CD14-positive monocyte (primary cell): ENCODE data around the gene COG6. TPM values are rescaled to one million over a fixed set of nuclear protein-coding genes. Genes with fewer than 3 reads are reported as not detected.

Experiments
- DNase-seq, 3 donors: peaks; one replicate each; pipeline ENCODE4 v3.0.0-alpha.2; 2011 to 2022
- H2AFZ ChIP-seq: 2 replicates; pipeline ENCODE4 v1.6.0; 2012; ENCODE audit warnings: mild to moderate bottlenecking, low read depth, low read length, inconsistent platforms; ENCODE audit not compliant: insufficient read depth, poor library complexity, severe bottlenecking
- H3K27ac ChIP-seq, 2 donors: 1 replicate in 1 of 2; 2 replicates in 1 of 2; pipeline ENCODE4 v1.5.1; 2012 to 2013; ENCODE audit warnings: low read length in 2 of 2, control low read depth in 1 of 2, inconsistent platforms in 1 of 2, low read depth in 1 of 2, mild to moderate bottlenecking in 1 of 2
- H3K27me3 ChIP-seq, 2 donors: one replicate each; pipeline versions ENCODE4 v1.6.0 to v1.6.1; 2011 to 2013; ENCODE audit warnings: low read length in 2 of 2; ENCODE audit not compliant: control insufficient read depth in 2 of 2, insufficient read depth in 2 of 2
- H3K36me3 ChIP-seq, 2 donors: replicated peaks in 1 of 2; 1 replicate in 1 of 2; 2 replicates in 1 of 2; pipeline versions ENCODE4 v1.5.1 to v1.6.1; 2012 to 2013; ENCODE audit warnings: low read length in 2 of 2, control low read depth in 1 of 2, inconsistent platforms in 1 of 2, mild to moderate bottlenecking in 1 of 2; ENCODE audit not compliant: insufficient read depth in 2 of 2, control insufficient read depth in 1 of 2
- H3K4me1 ChIP-seq, 2 donors: 1 replicate in 1 of 2; 2 replicates in 1 of 2; pipeline versions ENCODE4 v1.5.1 to v1.6.1; 2012 to 2013; ENCODE audit warnings: low read length in 2 of 2, control low read depth in 1 of 2, inconsistent platforms in 1 of 2, mild to moderate bottlenecking in 1 of 2, moderate library complexity in 1 of 2; ENCODE audit not compliant: insufficient read depth in 2 of 2, control insufficient read depth in 1 of 2
- H3K4me2 ChIP-seq: replicated peaks from 2 replicates; pipeline ENCODE3; 2012; ENCODE audit warnings: low read length, moderate library complexity, mild to moderate bottlenecking; ENCODE audit not compliant: poor library complexity, severe bottlenecking; ENCODE audit errors: extremely low read depth
- H3K4me3 ChIP-seq, 3 experiments: fragments of 200-600 bp in 1 of 3; sonication (generic) in 1 of 3; replicated peaks in 1 of 3; 1 replicate in 2 of 3; 2 replicates in 1 of 3; pipeline ENCODE4 v1.5.1; 2011 to 2013; ENCODE audit warnings: low read length in 3 of 3, mild to moderate bottlenecking in 3 of 3, control low read depth in 2 of 3, low read depth in 2 of 3, inconsistent platforms in 1 of 3, moderate library complexity in 1 of 3
- H3K79me2 ChIP-seq: 2 replicates; pipeline ENCODE4 v1.6.0; 2012; ENCODE audit warnings: mild to moderate bottlenecking, control low read depth, inconsistent platforms, low read length, moderate library complexity; ENCODE audit not compliant: insufficient read depth
- H3K9ac ChIP-seq: 2 replicates; pipeline ENCODE4 v1.6.0; 2017; ENCODE audit warnings: low read length, mild to moderate bottlenecking; ENCODE audit not compliant: insufficient read depth, poor library complexity, severe bottlenecking
- H3K9me3 ChIP-seq, 2 donors: replicated peaks in 1 of 2; 1 replicate in 1 of 2; 2 replicates in 1 of 2; pipeline versions ENCODE4 v1.5.1 to v1.6.1; 2012 to 2013; ENCODE audit warnings: low read length in 2 of 2, control low read depth in 1 of 2; ENCODE audit not compliant: control insufficient read depth in 1 of 2, insufficient read depth in 1 of 2
- H4K20me1 ChIP-seq: 2 replicates; pipeline ENCODE4 v1.6.0; 2012; ENCODE audit warnings: mild to moderate bottlenecking, low read length, control low read depth, moderate library complexity; ENCODE audit not compliant: insufficient read depth
- H3K27ac Mint-ChIP-seq, 7 donors: one replicate each; pipeline ENCODE4 v1.8.0; 2020; ENCODE audit warnings: mild to moderate bottlenecking in 7 of 7, mixed read lengths in 7 of 7, moderate library complexity in 6 of 7, inconsistent platforms in 2 of 7
- H3K27me3 Mint-ChIP-seq, 3 donors: one replicate each; pipeline ENCODE4 v1.8.0; 2021 to 2022; ENCODE audit warnings: low read depth in 3 of 3, mild to moderate bottlenecking in 3 of 3, mixed read lengths in 3 of 3, moderate library complexity in 3 of 3, inconsistent platforms in 1 of 3
- H3K36me3 Mint-ChIP-seq, 2 donors: one replicate each; pipeline ENCODE4 v1.8.0; 2020; ENCODE audit warnings: mixed read lengths in 2 of 2, inconsistent platforms in 1 of 2, mild to moderate bottlenecking in 1 of 2
- H3K4me1 Mint-ChIP-seq: one replicate; pipeline ENCODE4 v1.8.0; 2020; ENCODE audit warnings: mild to moderate bottlenecking, mixed read lengths
- H3K4me3 Mint-ChIP-seq, 2 donors: one replicate each; pipeline ENCODE4 v1.8.0; 2020; ENCODE audit warnings: mild to moderate bottlenecking in 2 of 2, mixed read lengths in 2 of 2, moderate library complexity in 1 of 2
- H3K9me3 Mint-ChIP-seq, 7 donors: one replicate each; pipeline ENCODE4 v1.8.0; 2020 to 2022; ENCODE audit warnings: mixed read lengths in 7 of 7, mild to moderate bottlenecking in 6 of 7, moderate library complexity in 6 of 7, inconsistent platforms in 2 of 7
- WGBS: methylation state at CpG from one replicate; pipeline ENCODE4 v1.1.5; 2013; ENCODE audit warnings: missing lambda C conversion rate; ENCODE audit not compliant: insufficient coverage; 5-methylcytosine and 5-hydroxymethylcytosine counted together
- intact Hi-C, 2 donors: fragments of 100-400 bp; cut with micrococcal nuclease; formaldehyde crosslinking; loops; one replicate each; pipeline versions ENCODE4 v1.15.0 to v1.15.1; 2023
- polyA plus RNA-seq, 3 donors: library from polyadenylated mRNA; depleted of rRNA in 1 of 3; unstranded in 2 of 3; stranded (reverse) in 1 of 3; fragments of 300-500 nt in 2 of 3; fragments of >200 nt in 1 of 3; fragmentation: Illumina TruSeq in 2 of 3; gene quantifications; 1 replicate in 2 of 3; 2 replicates in 1 of 3; pipeline ENCODE4 v1.2.3, GENCODE V29; 2012 to 2021
- TF ChIP-seq, protein P1 (sequence below): fragments of 200-600 bp; IDR thresholded peaks from one replicate; pipeline ENCODE4 v1.8.0; 2022; ENCODE audit warnings: antibody characterized with exemption, mild to moderate bottlenecking

COG6 gene
- polyA plus RNA-seq, 3 donors: 3.9 to 11.0 (median 8.4) TPM

DNA sequence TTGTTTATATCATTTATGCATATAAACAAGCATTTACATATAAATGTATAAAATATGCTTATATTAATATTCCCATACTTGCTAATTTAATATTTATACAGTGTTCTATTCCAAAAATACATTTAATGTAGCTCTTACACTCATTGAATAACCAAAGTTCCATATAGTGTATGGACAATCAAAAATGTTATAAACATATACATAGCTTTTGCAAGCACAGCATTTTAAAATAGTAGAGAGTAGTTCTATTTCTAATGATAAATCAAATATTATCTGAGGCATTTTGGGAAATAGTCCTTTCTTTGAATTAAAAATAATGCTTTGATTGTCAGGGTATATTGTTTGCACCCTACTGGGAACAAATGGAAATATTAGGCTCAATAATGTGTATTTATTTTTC lies 22.5 kb upstream of the COG6 start:
- Histone ChIP-seq H3K9ac (no peak overlapping the region), H3K36me3 (no peaks in the 10 kb centered on the region), H3K4me2 (no peak overlapping the region), H3K27ac (no peak overlapping the region), H3K9me3 (peaks cover 3 to 5% of the 10 kb centered on the region in 2 donors), H2AFZ (no peak overlapping the region), H3K27me3 (no peaks in the 10 kb centered on the region), H3K4me3 (no peak overlapping the region), H4K20me1 (no peaks in the 10 kb centered on the region), H3K79me2 (no peaks in the 10 kb centered on the region), H3K4me1 (no peaks in the 10 kb centered on the region)
- intact Hi-C loops: no loop called here
- DNase-seq: no peak
- TF ChIP-seq, protein P1, sequence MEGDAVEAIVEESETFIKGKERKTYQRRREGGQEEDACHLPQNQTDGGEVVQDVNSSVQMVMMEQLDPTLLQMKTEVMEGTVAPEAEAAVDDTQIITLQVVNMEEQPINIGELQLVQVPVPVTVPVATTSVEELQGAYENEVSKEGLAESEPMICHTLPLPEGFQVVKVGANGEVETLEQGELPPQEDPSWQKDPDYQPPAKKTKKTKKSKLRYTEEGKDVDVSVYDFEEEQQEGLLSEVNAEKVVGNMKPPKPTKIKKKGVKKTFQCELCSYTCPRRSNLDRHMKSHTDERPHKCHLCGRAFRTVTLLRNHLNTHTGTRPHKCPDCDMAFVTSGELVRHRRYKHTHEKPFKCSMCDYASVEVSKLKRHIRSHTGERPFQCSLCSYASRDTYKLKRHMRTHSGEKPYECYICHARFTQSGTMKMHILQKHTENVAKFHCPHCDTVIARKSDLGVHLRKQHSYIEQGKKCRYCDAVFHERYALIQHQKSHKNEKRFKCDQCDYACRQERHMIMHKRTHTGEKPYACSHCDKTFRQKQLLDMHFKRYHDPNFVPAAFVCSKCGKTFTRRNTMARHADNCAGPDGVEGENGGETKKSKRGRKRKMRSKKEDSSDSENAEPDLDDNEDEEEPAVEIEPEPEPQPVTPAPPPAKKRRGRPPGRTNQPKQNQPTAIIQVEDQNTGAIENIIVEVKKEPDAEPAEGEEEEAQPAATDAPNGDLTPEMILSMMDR: no peak
- Mint-ChIP-seq H3K27me3 (peaks cover 0 to 6% (median 3%) of the 10 kb centered on the region in 3 donors), H3K36me3 (no peaks in the 10 kb centered on the region), H3K4me3 (no peak overlapping the region), H3K9me3 (peaks cover 5 to 13% (median 11%) of the 10 kb centered on the region in 7 donors), H3K4me1 (no peaks in the 10 kb centered on the region), H3K27ac (no peak overlapping the region)

DNA sequence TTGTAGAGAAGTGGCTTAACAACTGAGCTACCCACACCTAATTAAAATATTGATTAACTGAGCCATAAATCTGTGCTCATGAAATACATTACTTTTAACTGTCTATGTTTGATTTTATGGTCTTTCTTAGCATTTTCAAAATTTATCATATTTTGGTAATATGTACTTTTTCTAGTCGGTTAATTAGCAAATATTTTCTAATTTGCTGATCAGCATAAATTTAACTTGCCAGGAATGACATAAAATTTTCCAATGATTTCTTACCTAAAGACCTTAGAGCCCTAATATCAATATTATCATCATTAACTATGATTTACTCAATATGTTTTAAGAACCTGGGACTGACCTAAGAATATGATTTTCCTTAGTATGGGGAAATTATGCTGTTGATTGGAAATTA lies 19.9 kb upstream of the COG6 start:
- H3K27ac ChIP-seq: no peak overlapping the region
- no peaks in the 10 kb centered on the region for H3K36me3 ChIP-seq
- TF ChIP-seq, protein P1: no peak
- Mint-ChIP-seq H3K4me3 (no peak overlapping the region), H3K27ac (no peak overlapping the region), H3K36me3 (no peaks in the 10 kb centered on the region), H3K9me3 (peaks cover 4 to 16% (median 11%) of the 10 kb centered on the region in 7 donors), H3K4me1 (no peaks in the 10 kb centered on the region), H3K27me3 (peaks cover 0 to 3% (median 2%) of the 10 kb centered on the region in 3 donors)
- H3K9me3 ChIP-seq: peaks cover 5% of the 10 kb centered on the region in 2 donors
- intact Hi-C loops: no loop called here
- no peak for DNase-seq
- H3K9ac ChIP-seq: no peak overlapping the region
- H4K20me1 ChIP-seq: no peaks in the 10 kb centered on the region
- no peak overlapping the region for H3K4me3 ChIP-seq
- no peak overlapping the region for H3K4me2 ChIP-seq
- H2AFZ ChIP-seq: no peak overlapping the region
- H3K79me2 ChIP-seq: no peaks in the 10 kb centered on the region
- no CpG with 5 or more reads among the region's 1 CpG for WGBS
- no peaks in the 10 kb centered on the region for H3K27me3 ChIP-seq
- no peaks in the 10 kb centered on the region for H3K4me1 ChIP-seq
